ENCODE data around the gene CAV1. TPM values are rescaled to one million over a fixed set of nuclear protein-coding genes. Genes with fewer than 3 reads are reported as not detected.

Gene CAV1
- total and polyA plus RNA-seq, 2 donors (not counting 1 experiment from before 2014, with no cell fraction given): 461 to 1,245 TPM

GRCh38 chr7:116496653-116497052, 28.2 kb upstream of the CAV1 start:
- H3K4me1 ChIP-seq (ENCODE audit: control insufficient read depth, extremely low read depth, insufficient read depth, low read length): no peaks in the 10 kb centered on the region
- no peak for DNase-seq (ENCODE audit: low read depth in 2 of 2)
- no peaks in the 10 kb centered on the region for H3K9me3 ChIP-seq (ENCODE audit: control insufficient read depth, insufficient read depth, low read depth, low read length)
- TF ChIP-seq CTCF (conservative IDR thresholded peaks at IDR 0.05 in 1 of 2, IDR thresholded peaks at IDR 0.05 in 1 of 2; ENCODE audit: low read depth in 1 of 2, low read length in 2 of 2): no peak
- H3K4me3 ChIP-seq (replicated peaks in 1 of 4; ENCODE audit: control extremely low read depth in 1 of 4, insufficient read depth in 1 of 4, low read depth in 3 of 4, low read length in 4 of 4): no peak overlapping the region
- H3K9ac ChIP-seq (ENCODE audit: insufficient read depth, low read length): no peak overlapping the region
- no peak overlapping the region for H3K4me2 ChIP-seq (ENCODE audit: extremely low read depth, insufficient read depth, low read length)
- no peaks in the 10 kb centered on the region for H4K20me1 ChIP-seq (ENCODE audit: control insufficient read depth, extremely low read depth, insufficient read depth, low read length)
- H3K79me2 ChIP-seq (ENCODE audit: control insufficient read depth, insufficient read depth, low read length): peaks cover 18% of the 10 kb centered on the region
- H3K27me3 ChIP-seq (ENCODE audit: control insufficient read depth, insufficient read depth, low read length): no peaks in the 10 kb centered on the region
- H3K27ac ChIP-seq (ENCODE audit: insufficient read depth, low read length): no peak overlapping the region
- H2AFZ ChIP-seq (ENCODE audit: low read length): no peak overlapping the region
- no peaks in the 10 kb centered on the region for H3K36me3 ChIP-seq (ENCODE audit: control insufficient read depth, insufficient read depth, low read length)

- H3K36me3 ChIP-seq (ENCODE audit: control insufficient read depth, insufficient read depth, low read length): no peaks in the 10 kb centered on the region
- no peak overlapping the region for H2AFZ ChIP-seq (ENCODE audit: low read length)
- TF ChIP-seq EZH2 (IDR thresholded peaks at IDR 0.05; ENCODE audit: low read length, missing control alignments): no peak
- no peak for TF ChIP-seq CTCF (conservative IDR thresholded peaks at IDR 0.05 in 1 of 2, IDR thresholded peaks at IDR 0.05 in 1 of 2; ENCODE audit: low read depth in 1 of 2, low read length in 2 of 2)
- no peak overlapping the region for H3K4me2 ChIP-seq (ENCODE audit: extremely low read depth, insufficient read depth, low read length)
- H3K4me3 ChIP-seq (replicated peaks in 1 of 4; ENCODE audit: control extremely low read depth in 1 of 4, insufficient read depth in 1 of 4, low read depth in 3 of 4, low read length in 4 of 4): no peak overlapping the region
- H3K79me2 ChIP-seq (ENCODE audit: control insufficient read depth, insufficient read depth, low read length): peaks cover 28% of the 10 kb centered on the region
- no peaks in the 10 kb centered on the region for H4K20me1 ChIP-seq (ENCODE audit: control insufficient read depth, extremely low read depth, insufficient read depth, low read length)
- no peaks in the 10 kb centered on the region for H3K27me3 ChIP-seq (ENCODE audit: control insufficient read depth, insufficient read depth, low read length)
- DNase-seq (ENCODE audit: low read depth in 2 of 2): peak in 1 of 2 donors; percentile 30
- H3K27ac ChIP-seq (ENCODE audit: insufficient read depth, low read length): no peak overlapping the region
- no peak overlapping the region for H3K9ac ChIP-seq (ENCODE audit: insufficient read depth, low read length)
- H3K4me1 ChIP-seq (ENCODE audit: control insufficient read depth, extremely low read depth, insufficient read depth, low read length): peaks cover 1% of the 10 kb centered on the region
- no peaks in the 10 kb centered on the region for H3K9me3 ChIP-seq (ENCODE audit: control insufficient read depth, insufficient read depth, low read depth, low read length)
Measured at GRCh38 chr7:116497708-116498107, 27.1 kb upstream of the CAV1 start.

GRCh38 chr7:116499168-116500077, 25.4 kb upstream of the CAV1 start, which contains the start of gene CAV2:
CAV2 (plus strand) TSS chr7:116499738; CDS start chr7:116499782, 44 bp downstream.
- Histone ChIP-seq H3K4me1 (ENCODE audit: control insufficient read depth, extremely low read depth, insufficient read depth, low read length) (peaks cover 5% of the 10 kb centered on the region), H3K9ac (ENCODE audit: insufficient read depth, low read length) (peak within 1 kb of the TSS; percentile 88), H3K79me2 (ENCODE audit: control insufficient read depth, insufficient read depth, low read length) (peaks cover 41% of the 10 kb centered on the region), H3K4me3 (replicated peaks in 1 of 4; ENCODE audit: control extremely low read depth in 1 of 4, insufficient read depth in 1 of 4, low read depth in 3 of 4, low read length in 4 of 4) (peak within 1 kb of the TSS; percentile 72 to 93 (median 84)), H2AFZ (ENCODE audit: low read length) (peak within 1 kb of the TSS; percentile 88), H3K4me2 (ENCODE audit: extremely low read depth, insufficient read depth, low read length) (peak within 1 kb of the TSS; percentile 90), H3K36me3 (ENCODE audit: control insufficient read depth, insufficient read depth, low read length) (no peaks in the 10 kb centered on the region), H3K27me3 (ENCODE audit: control insufficient read depth, insufficient read depth, low read length) (no peaks in the 10 kb centered on the region), H3K27ac (ENCODE audit: insufficient read depth, low read length) (peak within 1 kb of the TSS; percentile 73), H3K9me3 (ENCODE audit: control insufficient read depth, insufficient read depth, low read depth, low read length) (no peaks in the 10 kb centered on the region), H4K20me1 (ENCODE audit: control insufficient read depth, extremely low read depth, insufficient read depth, low read length) (no peaks in the 10 kb centered on the region)
- DNase-seq (ENCODE audit: low read depth in 2 of 2): peak; percentile 54
- TF ChIP-seq CTCF (conservative IDR thresholded peaks at IDR 0.05 in 1 of 2, IDR thresholded peaks at IDR 0.05 in 1 of 2; ENCODE audit: low read depth in 1 of 2, low read length in 2 of 2): no peak
- no peak for TF ChIP-seq EZH2 (IDR thresholded peaks at IDR 0.05; ENCODE audit: low read length, missing control alignments)

Measured in fibroblast of lung (primary cell).